Right hindlimb (tissue), 1 donor: Measurements from ENCODE around the gene SORCS1.

ENCODE experiments used
- DNase-seq: peaks from one replicate; pipeline ENCODE4 v3.0.0-alpha.2; 2018

Gene SORCS1

GRCh38 chr10:106873770-106874603, 290.5 kb downstream of the SORCS1 start:
- no peak for DNase-seq

GRCh38 chr10:106872176-106872575, 292.3 kb downstream of the SORCS1 start:
- no peak for DNase-seq

GRCh38 chr10:106866244-106866845, 298.2 kb downstream of the SORCS1 start:
- no peak for DNase-seq

GRCh38 chr10:106864031-106864430, 300.5 kb downstream of the SORCS1 start:
- no peak for DNase-seq

- no peak for DNase-seq
These were observed 301.0 kb downstream of the SORCS1 start for GRCh38 chr10:106863549-106863948.

GRCh38 chr10:106859892-106860652, 304.4 kb downstream of the SORCS1 start:
- DNase-seq: no peak

GRCh38 chr10:106857728-106858127, 306.8 kb downstream of the SORCS1 start:
- DNase-seq: no peak

- DNase-seq: no peak
These were observed 307.3 kb downstream of the SORCS1 start for GRCh38 chr10:106857213-106857612.

- no peak for DNase-seq
These were observed 327.4 kb downstream of the SORCS1 start for GRCh38 chr10:106836933-106837663.

GRCh38 chr10:106832846-106833245, 331.7 kb downstream of the SORCS1 start:
- DNase-seq: no peak

GRCh38 chr10:106830471-106830870, 334.0 kb downstream of the SORCS1 start:
- no peak for DNase-seq

- no peak for DNase-seq
These were observed 334.5 kb downstream of the SORCS1 start for GRCh38 chr10:106830006-106830405.

GRCh38 chr10:106826716-106827115, 337.8 kb downstream of the SORCS1 start:
- DNase-seq: no peak

GRCh38 chr10:106825576-106826364, 338.7 kb downstream of the SORCS1 start:
- DNase-seq: no peak

GRCh38 chr10:106820579-106820978, 343.9 kb downstream of the SORCS1 start:
- DNase-seq: no peak

- no peak for DNase-seq
These were observed 345.0 kb downstream of the SORCS1 start for GRCh38 chr10:106819490-106819889.

GRCh38 chr10:106816318-106817085, 348.0 kb downstream of the SORCS1 start:
- no peak for DNase-seq

- DNase-seq: no peak
These were observed 349.0 kb downstream of the SORCS1 start for GRCh38 chr10:106815427-106816043.

- DNase-seq: no peak
These were observed 359.4 kb downstream of the SORCS1 start for GRCh38 chr10:106804992-106805582.

- no peak for DNase-seq
These were observed 361.6 kb downstream of the SORCS1 start for GRCh38 chr10:106802949-106803348.
